HepG2 (cell line): ENCODE results near the gene PADI2. TPM values are rescaled to one million over a fixed set of nuclear protein-coding genes. Genes with fewer than 3 reads are reported as not detected.

ENCODE experiments used
- ATAC-seq: fragments of 200-7000 bp; cut with Tn5 transposase; 3 replicates; pipeline ENCODE4 v1.9.1; 2020; ENCODE audit warnings: mild to moderate bottlenecking, moderate library complexity
- BruUV-seq: library from RNA; stranded (reverse); fragments of 400-500 nt; replicated peaks from 2 replicates; lab custom pipeline; 2021; lab: Mats Ljungman, UMichigan
- CTCF ChIA-PET: fragments of 300-600 bp; formaldehyde crosslinking; extraction: SDS; loops from one replicate; lab custom pipeline; 2021; ENCODE audit warnings: low total read pairs, inconsistent platforms, low intra/inter-chr PET ratio; lab: Yijun Ruan, JAX
- POLR2A ChIA-PET: fragments of 350-600 bp; sonication (Branson Sonifier 250); formaldehyde crosslinking; loops from one replicate; lab custom pipeline; 2020; ENCODE audit warnings: antibody characterized with exemption, inconsistent platforms; lab: Yijun Ruan, JAX
- DNase-seq: peaks from one replicate; pipeline ENCODE4 v3.0.0-alpha.2; 2015; ENCODE audit warnings: low spot score
- FAIRE-seq: peaks from 3 replicates; lab custom pipeline; 2011; peaks lifted over from hg19 to GRCh38; lab: Jason Lieb, UNC
- H2AFZ ChIP-seq: one replicate; pipeline ENCODE4 v1.6.1; 2011; ENCODE audit warnings: low read length, inconsistent platforms
- H3K27ac ChIP-seq: fragments of 300-600 bp; 3 replicates; pipeline ENCODE4 v1.8.0; 2011; ENCODE audit warnings: mixed run types, mild to moderate bottlenecking, mixed read lengths, low read length, inconsistent platforms; ENCODE audit not compliant: insufficient read depth; ENCODE audit errors: extremely low read length
- H3K27me3 ChIP-seq, 2 experiments: fragments of 200-600 bp in 1 of 2; 2 replicates in 1 of 2; 3 replicates in 1 of 2; pipeline versions ENCODE4 v1.6.0 to v1.8.0; 2011; ENCODE audit warnings: low read length in 2 of 2, mild to moderate bottlenecking in 2 of 2, moderate library complexity in 2 of 2, inconsistent platforms in 1 of 2; ENCODE audit not compliant: insufficient read depth in 2 of 2, control insufficient read depth in 1 of 2
- H3K36me3 ChIP-seq, 2 experiments: fragments of 200-600 bp in 1 of 2; replicated peaks in 1 of 2; 2 replicates in 1 of 2; 3 replicates in 1 of 2; pipeline versions ENCODE4 v1.5.1 to v1.8.0; 2011; ENCODE audit warnings: low read length in 2 of 2, inconsistent platforms in 1 of 2; ENCODE audit not compliant: insufficient read depth in 2 of 2, control insufficient read depth in 1 of 2
- H3K4me1 ChIP-seq: 2 replicates; pipeline ENCODE4 v1.5.1; 2012; ENCODE audit warnings: low read length, inconsistent platforms; ENCODE audit not compliant: insufficient read depth
- H3K4me2 ChIP-seq: 2 replicates; pipeline ENCODE4 v1.6.0; 2011; ENCODE audit warnings: low read depth, low read length, inconsistent platforms
- H3K4me3 ChIP-seq, 3 experiments: fragments of 200-600 bp in 1 of 3; sonication (generic), shearing (Covaris generic) in 1 of 3; replicated peaks in 1 of 3; 2 replicates each; pipeline ENCODE4 v1.5.1; 2011 to 2016; ENCODE audit warnings: low read length in 3 of 3, inconsistent platforms in 2 of 3, low read depth in 2 of 3, mild to moderate bottlenecking in 2 of 3, control low read depth in 1 of 3, mixed read lengths in 1 of 3; ENCODE audit not compliant: insufficient read depth in 1 of 3
- H3K79me2 ChIP-seq: one replicate; pipeline ENCODE4 v1.6.1; 2011; ENCODE audit warnings: low read length, inconsistent platforms; ENCODE audit not compliant: insufficient read depth
- H3K9ac ChIP-seq: 2 replicates; pipeline ENCODE4 v1.6.0; 2011; ENCODE audit warnings: mild to moderate bottlenecking, low read depth, low read length, inconsistent platforms; ENCODE audit not compliant: insufficient read depth
- H3K9me3 ChIP-seq: 2 replicates; pipeline ENCODE4 v1.5.1; 2012; ENCODE audit warnings: mild to moderate bottlenecking, low read length
- H4K20me1 ChIP-seq: 2 replicates; pipeline ENCODE4 v1.6.0; 2011; ENCODE audit warnings: inconsistent platforms, mild to moderate bottlenecking, low read length, moderate library complexity; ENCODE audit not compliant: insufficient read depth
- CREB3 ChIP-seq: sonication (generic); formaldehyde crosslinking; IDR thresholded peaks from 2 replicates; pipeline ENCODE4 v1.5.0; 2020; ENCODE audit warnings: missing genetic modification reagents
- FOSL2 ChIP-seq: sonication (generic); formaldehyde crosslinking; IDR thresholded peaks from 2 replicates; pipeline ENCODE4 v1.4.0; 2020; ENCODE audit warnings: missing genetic modification reagents
- HMGA1 ChIP-seq: sonication (generic); formaldehyde crosslinking; conservative IDR thresholded peaks from 2 replicates; pipeline ENCODE4 v1.4.0; 2020; ENCODE audit warnings: missing genetic modification reagents
- KDM3A ChIP-seq: IDR thresholded peaks from 2 replicates; pipeline ENCODE4 v1.6.1; 2018; ENCODE audit warnings: low read depth, missing compliant biosample characterization
- KIAA2018 ChIP-seq: sonication (generic); formaldehyde crosslinking; IDR thresholded peaks from 2 replicates; pipeline ENCODE4 v1.5.0; 2020; ENCODE audit warnings: mild to moderate bottlenecking, missing genetic modification reagents, borderline replicate concordance
- MZF1 ChIP-seq: sonication (generic); formaldehyde crosslinking; IDR thresholded peaks from 2 replicates; pipeline ENCODE4 v1.8.1; 2023; ENCODE audit warnings: mild to moderate bottlenecking, missing genetic modification reagents, borderline replicate concordance
- PPARG ChIP-seq: conservative IDR thresholded peaks from 2 replicates; pipeline ENCODE4 v1.6.1; 2016; ENCODE audit warnings: missing biosample characterization, missing genetic modification reagents
- RAD51 ChIP-seq: fragments of 450-650 bp; IDR thresholded peaks from 2 replicates; pipeline ENCODE4 v1.6.1; 2016; ENCODE audit warnings: borderline replicate concordance
- SP1 ChIP-seq, 2 experiments: fragments of 450-650 bp in 1 of 2; sonication (generic) in 1 of 2; formaldehyde crosslinking in 1 of 2; IDR thresholded peaks; 2 replicates each; pipeline versions ENCODE4 v1.4.0 to v1.6.1; 2016 to 2020; ENCODE audit warnings: missing genetic modification reagents in 1 of 2
- YEATS4 ChIP-seq: sonication (generic); formaldehyde crosslinking; IDR thresholded peaks from 2 replicates; pipeline ENCODE4 v1.4.0; 2020; ENCODE audit warnings: missing genetic modification reagents, borderline replicate concordance
- ZBTB33 ChIP-seq: sonication (generic); formaldehyde crosslinking; IDR thresholded peaks from 2 replicates; pipeline ENCODE4 v1.4.0; 2020; ENCODE audit warnings: missing genetic modification reagents
- ZFP82 ChIP-seq: sonication (generic); formaldehyde crosslinking; IDR thresholded peaks from 2 replicates; pipeline ENCODE4 v1.5.1; 2020; ENCODE audit warnings: mild to moderate bottlenecking, missing genetic modification reagents, borderline replicate concordance
- WGBS: methylation state at CpG from one replicate; pipeline ENCODE4 v1.1.6; 2017; ENCODE audit warnings: low lambda C conversion rate; 5-methylcytosine and 5-hydroxymethylcytosine counted together
- in situ Hi-C: cut with HindIII; loops from 2 replicates; pipeline ENCODE4 v1.10.0; 2017; ENCODE audit warnings: low pct_unique_long_range_greater_than_20kb; ENCODE audit not compliant: extremely low pct_ligation_motif_present
- intact Hi-C: fragments of 100-400 bp; cut with micrococcal nuclease; formaldehyde crosslinking; loops from one replicate; pipeline ENCODE4 v1.10.0; 2022; ENCODE audit not compliant: unreplicated experiment
- polyA plus RNA-seq, 8 experiments: library from polyadenylated mRNA; depleted of rRNA in 3 of 8; stranded (reverse) in 7 of 8; unstranded in 1 of 8; fragments of >200 nt; fragmentation: Illumina TruSeq in 4 of 8; extraction: Trizol in 4 of 8; gene quantifications; 2 replicates each; pipeline versions ENCODE4 v1.2.1 to v1.2.3, GENCODE V29; 2011 to 2016; ENCODE audit warnings: low read depth in 4 of 8, missing spikeins in 1 of 8, mixed read lengths in 1 of 8; ENCODE audit not compliant: insufficient read depth in 1 of 8
- total RNA-seq, 5 experiments: library from RNA; depleted of rRNA; stranded (reverse); fragments of >200 nt; fragmentation: Illumina TruSeq; extraction: Trizol; gene quantifications; 2 replicates each; pipeline ENCODE4 v1.2.3, GENCODE V29; 2016; ENCODE audit warnings: low read depth in 1 of 5

Gene PADI2
- total and polyA plus RNA-seq, 2 of the 13 experiments (the other 11 are each of a cell fraction or from before 2014, with no cell fraction given) = not detected

GRCh38 chr1:17052038-17052437 is 67.2 kb downstream of the PADI2 start (continued):
- no peak for TF ChIP-seq MZF1 (CRISPR knock-in tag)
- no peak for TF ChIP-seq KDM3A (CRISPR knock-in tag)
- no peak for TF ChIP-seq ZFP82 (CRISPR knock-in tag)
- no peak for TF ChIP-seq FOSL2 (CRISPR knock-in tag)
- no peak for TF ChIP-seq ZBTB33 (CRISPR knock-in tag)
- TF ChIP-seq CREB3 (CRISPR knock-in tag) = no peak
- TF ChIP-seq PPARG = no peak

GRCh38 chr1:17047924-17048323 is 71.3 kb downstream of the PADI2 start:
- ATAC-seq = no peak
- TF ChIP-seq RAD51 (no peak), KIAA2018 (CRISPR knock-in tag) (no peak), SP1 (IDR thresholded peaks at IDR 0.05) (no peak), SP1 (CRISPR knock-in tag; IDR thresholded peaks at IDR 0.05) (no peak), HMGA1 (CRISPR knock-in tag) (no peak), YEATS4 (no peak)

More at GRCh38 chr1:17047924-17048323, 71.3 kb downstream of the PADI2 start:
- Histone ChIP-seq H3K9me3 (no peaks in the 10 kb centered on the region), H4K20me1 (no peaks in the 10 kb centered on the region), H3K27ac (no peak overlapping the region), H3K4me1 (peaks cover 25% of the 10 kb centered on the region), H3K4me3 (no peak overlapping the region), H3K79me2 (peaks cover 20% of the 10 kb centered on the region), H3K27me3 (no peaks in the 10 kb centered on the region), H3K9ac (no peak overlapping the region), H2AFZ (no peak overlapping the region), H3K4me2 (no peak overlapping the region), H3K36me3 (peaks cover 7 to 24% of the 10 kb centered on the region in 2 experiments)
- in situ Hi-C loops (loop anchor here (5.0 kb wide), 1 partner anchor 91 kb away; no protein-coding TSS in a partner anchor), intact Hi-C loops (no loop called here)
- CTCF ChIA-PET = no interaction called here
- POLR2A ChIA-PET = no interaction called here
- DNase-seq = no peak
- 99% methylated on average over 5 of the region's 5 CpGs for WGBS
- no peak for FAIRE-seq
- BruUV-seq = no TSS peak
